Gastroesophageal sphincter (tissue), 3 donors: ENCODE results near the gene AUTS2.

ENCODE experiments used
- POLR2A ChIP-seq, 2 donors: fragments of 450-650 bp; IDR thresholded peaks; one replicate each; pipeline ENCODE4 v1.6.1; 2017; ENCODE audit warnings: antibody characterized with exemption in 2 of 2, mild to moderate bottlenecking in 2 of 2, moderate library complexity in 1 of 2
- TF ChIP-seq, protein P1 (sequence below), 4 experiments: fragments of 200-600 bp in 2 of 4; fragments of 450-650 bp in 2 of 4; sonication (generic) in 1 of 4; IDR thresholded peaks; one replicate each; pipeline ENCODE4 v1.5.1; 2017 to 2019; ENCODE audit warnings: antibody characterized with exemption in 4 of 4, mild to moderate bottlenecking in 2 of 4, moderate library complexity in 2 of 4

DNA sequence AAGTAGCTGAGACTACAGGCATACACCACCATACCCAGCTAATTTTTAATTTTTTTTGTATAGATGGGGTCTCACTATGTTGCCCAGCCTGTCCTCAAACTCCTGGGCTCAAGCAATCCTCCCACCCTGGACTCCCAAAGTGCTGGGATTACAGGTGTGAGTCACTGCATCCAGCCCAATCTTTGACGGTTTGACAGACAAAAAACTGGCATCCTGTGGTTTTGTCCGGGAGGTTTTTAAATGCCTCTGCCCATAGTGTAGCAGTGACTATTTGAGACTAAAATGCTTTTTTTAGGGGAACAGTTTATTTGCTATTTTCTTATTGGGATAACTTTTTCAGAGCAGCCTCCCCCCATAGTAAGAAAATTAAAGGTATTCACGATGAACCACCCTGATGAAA is 1010.0 kb downstream of the AUTS2 start:
- TF ChIP-seq, protein P1, sequence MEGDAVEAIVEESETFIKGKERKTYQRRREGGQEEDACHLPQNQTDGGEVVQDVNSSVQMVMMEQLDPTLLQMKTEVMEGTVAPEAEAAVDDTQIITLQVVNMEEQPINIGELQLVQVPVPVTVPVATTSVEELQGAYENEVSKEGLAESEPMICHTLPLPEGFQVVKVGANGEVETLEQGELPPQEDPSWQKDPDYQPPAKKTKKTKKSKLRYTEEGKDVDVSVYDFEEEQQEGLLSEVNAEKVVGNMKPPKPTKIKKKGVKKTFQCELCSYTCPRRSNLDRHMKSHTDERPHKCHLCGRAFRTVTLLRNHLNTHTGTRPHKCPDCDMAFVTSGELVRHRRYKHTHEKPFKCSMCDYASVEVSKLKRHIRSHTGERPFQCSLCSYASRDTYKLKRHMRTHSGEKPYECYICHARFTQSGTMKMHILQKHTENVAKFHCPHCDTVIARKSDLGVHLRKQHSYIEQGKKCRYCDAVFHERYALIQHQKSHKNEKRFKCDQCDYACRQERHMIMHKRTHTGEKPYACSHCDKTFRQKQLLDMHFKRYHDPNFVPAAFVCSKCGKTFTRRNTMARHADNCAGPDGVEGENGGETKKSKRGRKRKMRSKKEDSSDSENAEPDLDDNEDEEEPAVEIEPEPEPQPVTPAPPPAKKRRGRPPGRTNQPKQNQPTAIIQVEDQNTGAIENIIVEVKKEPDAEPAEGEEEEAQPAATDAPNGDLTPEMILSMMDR (IDR thresholded peaks at IDR 0.05) = no peak
- no peak for TF ChIP-seq POLR2A (IDR thresholded peaks at IDR 0.05)
